DMS79 (cell line): Measurements from ENCODE around the gene KRT80.
A peak's percentile ranks its signal among the peaks of the same experiment; 100 is the strongest.

Experiments
- DNase-seq: peaks from one replicate; lab custom pipeline; 2025; lab: John Stamatoyannopoulos, UW

KRT80 gene

DNA sequence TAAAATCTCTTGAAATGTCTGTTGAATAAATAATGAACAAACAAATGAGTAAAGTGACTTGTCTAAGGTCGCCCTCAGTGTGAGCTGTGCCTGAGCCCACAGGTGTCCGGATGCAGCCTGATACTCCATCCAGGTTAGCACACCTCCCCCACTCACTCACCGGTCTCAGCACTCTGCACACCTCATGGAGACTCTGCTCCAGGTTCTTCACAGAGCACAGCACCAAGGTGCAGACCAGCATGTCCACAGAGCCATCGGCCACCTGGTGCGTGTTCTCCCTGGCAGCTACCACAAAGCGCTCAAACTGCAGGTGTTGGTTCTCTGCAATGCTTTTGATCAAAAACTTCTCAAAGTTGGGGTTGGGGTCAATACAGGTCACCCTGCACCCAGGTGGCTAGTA lies 37.1 kb upstream of the KRT80 start:
- no peak for DNase-seq

- DNase-seq = no peak
Observed at GRCh38 chr12:52228366-52228765, 36.6 kb upstream of the KRT80 start.

- no peak for DNase-seq
Observed at GRCh38 chr12:52227606-52228166, 35.9 kb upstream of the KRT80 start.

DNA sequence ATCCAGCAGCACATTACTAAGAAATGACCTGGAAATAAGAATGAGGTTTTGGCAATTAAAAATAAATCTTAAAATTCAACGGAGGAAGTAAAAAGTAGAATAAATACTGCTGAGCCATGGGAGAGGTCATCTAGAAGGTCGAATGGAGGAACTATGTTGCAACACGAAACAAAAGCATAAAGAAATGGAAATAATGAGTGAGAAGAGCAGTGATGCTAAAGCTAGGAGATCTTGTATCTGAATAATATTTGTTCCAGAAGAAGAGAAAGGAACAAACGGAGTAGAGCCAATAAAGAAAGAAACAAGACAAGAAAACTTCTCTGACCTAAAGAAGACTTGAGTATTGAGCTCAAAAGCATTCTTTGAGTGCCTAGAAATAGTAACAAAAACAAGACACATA lies 34.6 kb upstream of the KRT80 start:
- no peak for DNase-seq

GRCh38 chr12:52225752-52226151 lies 33.9 kb upstream of the KRT80 start:
- DNase-seq = no peak

GRCh38 chr12:52224151-52224550 lies 32.3 kb upstream of the KRT80 start:
- no peak for DNase-seq

DNA sequence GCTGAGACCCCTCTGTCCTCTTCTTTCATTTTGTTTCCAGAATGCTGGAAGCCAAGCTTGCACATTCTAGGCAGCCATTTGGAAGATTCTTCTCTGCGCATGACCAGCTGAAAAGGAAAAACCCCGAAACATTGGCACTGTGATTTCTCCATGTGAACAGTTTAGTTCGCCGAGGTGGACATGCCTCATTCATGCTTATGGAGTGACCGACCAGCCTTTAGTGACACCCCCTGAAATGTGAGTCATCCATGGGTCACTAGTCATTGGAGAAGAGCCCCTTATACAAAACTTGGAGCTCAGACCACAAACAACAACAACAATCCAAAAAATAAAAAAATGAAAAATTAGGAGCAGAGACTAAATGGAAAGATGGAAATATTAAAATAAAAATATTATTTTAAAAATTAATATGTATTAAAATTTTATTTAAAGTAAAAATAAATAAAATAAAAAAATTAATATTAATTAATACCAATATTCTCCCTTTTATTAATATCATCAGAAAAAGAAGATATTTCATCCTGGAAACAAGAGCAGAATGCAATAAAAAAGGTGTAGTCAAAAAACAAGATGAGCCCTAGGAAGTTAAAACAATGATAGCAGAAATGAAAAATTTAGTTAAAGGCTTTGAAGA lies 31.7 kb upstream of the KRT80 start:
- DNase-seq = no peak

DNA sequence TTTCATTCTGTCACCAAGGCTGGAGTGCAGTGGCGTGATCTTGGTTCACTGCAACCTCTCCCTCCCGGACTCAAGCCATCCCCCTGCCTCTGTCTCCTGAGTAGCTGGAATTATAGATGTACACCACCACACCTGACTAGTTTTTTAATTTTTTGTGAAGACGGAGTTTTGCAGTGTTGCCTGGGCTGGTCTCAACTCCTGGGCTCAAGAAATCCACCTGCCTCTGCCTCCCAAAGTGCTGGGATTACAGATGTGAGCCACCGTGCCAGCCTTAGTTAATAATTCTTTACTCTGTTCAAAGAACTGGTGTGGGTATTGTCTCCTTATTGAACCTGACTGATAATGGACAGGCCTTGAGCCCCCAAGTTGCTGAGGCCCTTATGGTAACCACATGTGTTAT lies 30.9 kb upstream of the KRT80 start:
- no peak for DNase-seq

GRCh38 chr12:52221912-52222457 lies 30.2 kb upstream of the KRT80 start:
- no peak for DNase-seq

DNA sequence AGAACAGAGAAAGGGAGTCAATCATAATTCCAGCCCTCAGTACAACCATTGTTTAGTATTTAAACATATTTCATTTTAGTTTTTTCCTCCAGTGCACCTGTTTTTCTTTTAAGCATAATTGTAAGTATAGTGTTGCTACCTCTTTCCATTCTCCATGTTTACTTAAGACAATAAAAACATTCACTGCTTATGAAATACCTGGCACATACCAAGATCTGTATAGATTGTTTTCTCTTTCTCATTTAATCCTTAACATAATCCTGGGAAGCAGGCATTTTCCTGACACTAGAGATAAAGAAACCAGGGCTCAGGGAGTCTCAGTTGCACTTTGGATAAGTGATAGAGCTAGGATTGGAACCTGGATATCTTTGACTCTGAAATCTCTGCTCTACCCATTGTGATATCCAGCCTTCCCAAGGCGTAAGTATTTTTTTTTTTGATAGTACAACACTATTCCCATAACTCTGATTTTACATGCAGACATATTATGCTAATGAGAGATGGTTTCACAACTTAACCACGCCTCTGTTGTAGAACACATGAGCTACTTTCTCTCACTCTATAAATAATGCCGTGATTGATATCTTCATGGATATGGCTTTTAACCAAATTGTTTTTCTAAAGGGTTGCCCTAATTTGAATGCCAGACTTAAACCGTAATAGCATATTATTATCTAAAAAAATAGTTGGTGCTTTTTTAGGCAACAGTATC lies 29.4 kb upstream of the KRT80 start:
- no peak for DNase-seq

- DNase-seq = no peak
Observed at GRCh38 chr12:52220477-52220876, 28.7 kb upstream of the KRT80 start.

- DNase-seq = no peak
Observed at GRCh38 chr12:52218001-52218400, 26.2 kb upstream of the KRT80 start.

- peak; percentile 23 for DNase-seq
Observed at GRCh38 chr12:52217223-52217622, 25.4 kb upstream of the KRT80 start.

GRCh38 chr12:52216807-52217206 lies 25.0 kb upstream of the KRT80 start:
- no peak for DNase-seq

- DNase-seq = no peak
Observed at GRCh38 chr12:52216100-52216499, 24.3 kb upstream of the KRT80 start.

DNA sequence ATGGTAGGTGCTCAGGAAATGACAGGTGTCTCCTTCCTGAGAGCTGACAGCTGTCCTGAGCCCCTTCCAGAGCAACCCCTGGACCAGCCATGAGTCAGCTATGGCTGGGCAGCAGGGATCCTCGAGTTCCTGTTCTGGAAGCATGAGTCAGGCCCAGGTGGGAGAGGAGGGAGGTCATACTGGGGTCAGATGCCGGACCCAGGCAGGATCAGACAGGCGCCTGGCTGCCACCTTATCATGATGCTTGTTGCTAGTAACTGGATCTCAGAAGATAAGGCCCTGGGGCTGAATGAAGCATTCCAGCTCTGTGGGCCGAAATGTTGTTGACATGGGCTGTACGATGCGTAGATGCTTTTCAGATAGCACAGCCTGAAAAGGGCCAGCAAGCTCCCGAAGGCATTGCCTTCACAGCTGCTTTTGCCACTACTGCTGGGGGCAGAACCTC lies 23.8 kb upstream of the KRT80 start:
- DNase-seq = no peak

DNA sequence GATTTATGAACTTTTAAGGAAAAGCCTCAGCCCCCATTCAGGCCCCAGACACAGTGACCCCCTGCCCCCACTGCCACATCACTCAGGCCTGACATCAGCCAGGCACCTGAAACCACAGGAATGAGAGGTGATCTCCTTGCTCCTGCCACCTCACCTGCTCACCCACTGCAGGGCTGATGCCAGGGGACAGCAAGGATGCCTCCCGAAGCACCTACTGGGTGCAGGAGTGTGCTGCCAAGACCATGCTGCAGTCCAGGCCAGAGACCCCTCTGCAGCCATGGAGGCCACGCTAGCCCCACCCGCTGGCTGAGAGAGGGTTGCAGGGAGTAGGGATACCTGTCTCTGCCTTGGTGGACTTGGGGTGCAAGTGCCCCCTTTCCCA lies 22.6 kb upstream of the KRT80 start:
- no peak for DNase-seq

DNA sequence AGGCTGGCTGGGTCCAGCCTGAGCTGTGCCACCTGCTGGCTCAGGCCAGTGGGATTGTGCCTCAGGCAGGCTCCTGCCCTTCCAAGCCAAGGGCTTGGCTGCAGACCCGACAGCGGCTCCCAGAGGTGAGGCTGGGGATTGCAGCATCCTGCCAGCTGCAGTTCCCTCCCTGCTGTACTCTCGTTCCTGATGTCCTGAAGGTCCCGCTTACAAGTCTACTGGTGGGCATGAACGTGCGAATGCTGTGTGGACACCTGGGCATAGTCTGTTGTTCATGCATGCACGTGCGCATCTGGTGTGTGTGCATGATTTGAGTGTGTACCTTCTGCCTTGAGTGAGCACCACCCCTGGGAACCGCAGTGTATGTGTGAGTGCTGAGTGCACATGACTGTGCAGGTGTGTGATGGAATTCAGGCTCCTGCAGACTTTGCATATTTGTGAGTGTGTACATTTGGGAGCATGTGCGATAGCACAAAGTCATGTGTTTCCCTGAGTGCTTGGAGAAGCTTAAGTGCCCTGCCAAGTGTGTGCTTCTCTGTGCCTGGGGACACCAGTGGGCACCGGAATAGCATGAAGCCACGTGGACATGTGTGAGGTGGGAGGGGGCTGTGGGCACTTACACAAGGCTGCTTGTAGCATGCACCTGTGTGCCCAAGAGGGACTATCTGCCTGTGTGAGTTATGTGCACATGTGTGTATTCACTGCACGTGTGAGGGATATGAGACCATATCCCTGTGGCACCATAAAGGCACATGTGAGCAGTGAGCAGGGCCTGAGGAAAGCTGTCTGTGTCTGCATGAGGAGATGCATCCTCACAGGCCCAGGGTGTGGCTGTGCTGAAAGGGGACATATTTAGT lies 22.0 kb upstream of the KRT80 start:
- no peak for DNase-seq

GRCh38 chr12:52212701-52213563 lies 21.1 kb upstream of the KRT80 start:
- no peak for DNase-seq

DNA sequence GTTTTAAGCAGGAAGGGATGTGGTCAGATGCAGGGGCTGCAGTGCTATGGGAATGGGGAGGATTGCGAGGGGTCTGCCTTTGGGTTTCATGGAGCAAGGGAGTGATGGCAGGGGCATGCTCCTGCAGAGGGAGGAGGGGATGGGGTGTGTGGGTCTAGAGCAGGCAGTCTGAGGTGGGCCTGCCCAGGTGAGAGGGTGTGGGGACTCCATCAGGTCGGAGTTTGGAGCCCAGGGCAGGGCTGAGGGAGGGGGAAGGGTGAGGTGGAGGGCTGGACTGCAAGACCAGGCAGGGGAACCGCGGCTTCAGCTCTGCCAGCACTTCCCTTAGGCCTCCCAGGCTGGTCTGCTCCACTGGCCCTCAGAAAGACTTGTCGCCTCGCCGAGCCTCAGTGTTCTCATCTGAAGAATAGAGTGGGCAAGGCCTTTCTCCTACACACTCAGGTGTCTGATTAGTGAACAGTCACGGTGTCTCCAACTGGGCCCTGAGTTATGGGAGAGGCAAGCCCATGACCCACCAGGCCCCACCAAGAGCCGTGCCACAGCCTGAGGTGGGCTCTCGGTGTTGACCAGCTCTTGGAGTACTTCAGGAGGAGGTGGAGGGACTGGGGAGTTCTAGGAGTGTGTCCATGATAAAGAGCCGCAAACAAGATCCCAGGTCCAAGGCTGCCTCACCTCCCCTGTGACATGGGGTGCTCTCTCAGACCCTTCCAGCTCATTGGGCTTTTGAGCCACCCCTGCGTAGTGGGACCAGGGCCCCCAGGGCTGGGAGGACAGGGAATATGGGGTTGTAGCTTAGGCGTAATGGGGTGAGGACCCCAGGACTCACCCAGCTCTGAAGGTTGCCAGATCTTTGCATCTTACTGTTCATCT lies 20.1 kb upstream of the KRT80 start:
- no peak for DNase-seq
